Spleen (tissue), 11 donors: Measurements from ENCODE around the gene ACSS1. TPM values are rescaled to one million over a fixed set of nuclear protein-coding genes. Genes with fewer than 3 reads are reported as not detected.

Experiments used
- DNase-seq: peaks from one replicate; pipeline ENCODE4 v3.0.0-alpha.2; 2020
- H3K27ac ChIP-seq, 8 donors: fragments of 200-600 bp; sonication (generic) in 7 of 8; 1 replicate in 4 of 8; 2 replicates in 4 of 8; pipeline versions ENCODE4 v1.5.0 to v1.8.0; 2016 to 2021; ENCODE audit warnings: inconsistent platforms in 4 of 8, mild to moderate bottlenecking in 4 of 8, moderate library complexity in 1 of 8
- H3K27me3 ChIP-seq, 7 donors: fragments of 200-600 bp; sonication (generic) in 6 of 7; replicated peaks in 1 of 7; 1 replicate in 4 of 7; 2 replicates in 3 of 7; pipeline versions ENCODE4 v1.5.0 to v1.8.0; 2016 to 2021; ENCODE audit warnings: inconsistent platforms in 3 of 7, mild to moderate bottlenecking in 1 of 7
- H3K36me3 ChIP-seq, 6 donors: fragments of 200-600 bp; sonication (generic) in 5 of 6; 1 replicate in 4 of 6; 2 replicates in 2 of 6; pipeline versions ENCODE4 v1.5.0 to v1.8.0; 2016 to 2021; ENCODE audit warnings: inconsistent platforms in 2 of 6
- H3K4me1 ChIP-seq, 6 donors: fragments of 200-600 bp; sonication (generic) in 5 of 6; 1 replicate in 3 of 6; 2 replicates in 3 of 6; pipeline versions ENCODE4 v1.5.0 to v1.8.0; 2016 to 2021; ENCODE audit warnings: inconsistent platforms in 3 of 6
- H3K4me3 ChIP-seq, 8 donors: fragments of 200-600 bp; sonication (generic) in 7 of 8; 1 replicate in 4 of 8; 2 replicates in 4 of 8; pipeline versions ENCODE4 v1.5.0 to v1.8.0; 2016 to 2021; ENCODE audit warnings: inconsistent platforms in 4 of 8, mild to moderate bottlenecking in 4 of 8, moderate library complexity in 2 of 8
- H3K9me3 ChIP-seq, 8 donors: fragments of 200-600 bp; sonication (generic) in 7 of 8; 1 replicate in 4 of 8; 2 replicates in 4 of 8; pipeline versions ENCODE4 v1.5.0 to v1.8.0; 2016 to 2021; ENCODE audit warnings: inconsistent platforms in 4 of 8
- CTCF ChIP-seq, 11 experiments: fragments of 200-600 bp in 7 of 11; fragments of 450-650 bp in 4 of 11; sonication (generic) in 4 of 11; IDR thresholded peaks in 8 of 11; conservative IDR thresholded peaks in 3 of 11; 1 replicate in 7 of 11; 2 replicates in 4 of 11; pipeline versions ENCODE4 v1.4.0 to v1.8.0; 2016 to 2021; ENCODE audit warnings: antibody characterized with exemption in 11 of 11, inconsistent platforms in 4 of 11, mild to moderate bottlenecking in 1 of 11
- POLR2A ChIP-seq, 3 donors: fragments of 450-650 bp; IDR thresholded peaks; one replicate each; pipeline ENCODE4 v1.5.1; 2017; ENCODE audit warnings: antibody characterized with exemption in 3 of 3, mild to moderate bottlenecking in 1 of 3
- POLR2AphosphoS5 ChIP-seq, 3 donors: sonication (generic); formaldehyde crosslinking; IDR thresholded peaks; one replicate each; pipeline ENCODE4 v1.5.1; 2017; ENCODE audit warnings: antibody characterized with exemption in 3 of 3
- WGBS, 5 donors: extraction: QIAGEN DNeasy Blood & Tissue Kit in 3 of 5; methylation state at CpG; one replicate each; pipeline versions ENCODE4 v1.1.5 to v1.1.7; 2013 to 2018; 5-methylcytosine and 5-hydroxymethylcytosine counted together
- intact Hi-C: fragments of 100-400 bp; cut with DNase I; formaldehyde crosslinking; loops from one replicate; pipeline ENCODE4 v1.15.0; 2023; ENCODE audit warnings: low total_unique reads
- polyA plus RNA-seq, 3 donors: library from polyadenylated mRNA; stranded (reverse); fragments of 200-250 nt; gene quantifications; one replicate each; pipeline ENCODE4 v1.2.1, GENCODE V29; 2013
- total RNA-seq, 7 donors: library from RNA; depleted of rRNA in 3 of 7; stranded (reverse); fragments of >200 nt in 3 of 7; fragmentation: NEBNext Ultra II Directional in 4 of 7; extraction: Animal tissue kit (Norgen Biotek cat#: 25700) in 4 of 7; gene quantifications; one replicate each; pipeline versions ENCODE4 v1.1.0 to v1.2.1, GENCODE V29; 2016 to 2021
- donor health status: healthy with polysubstance abuse.
- donor health status: DM: no; HTN: no; CAD: no; lungs with moderate emphysema.
- donor health status: DM: no; HTN: no; CAD: no.
- donor health status: Bipolar disorder and iron deficiency.
- donor health status: healthy.
- donor health status: DM: no; HTN: no; CAD: no.
- donor health status: DM: yes; HTN: yes; CAD: no.

Gene ACSS1
- total and polyA plus RNA-seq, 10 donors, result 20.3 to 50.8 (median 36.4) TPM

GRCh38 chr20:25050501-25051350, 7.2 kb downstream of the ACSS1 start:
- Histone ChIP-seq H3K9me3 (no peaks in the 10 kb centered on the region), H3K4me1 (peaks cover 39 to 93% (median 68%) of the 10 kb centered on the region in 6 donors), H3K27ac (peak overlapping the region in 4 of 8 donors; percentile 38 to 98 (median 94)), H3K4me3 (no peak overlapping the region), H3K36me3 (peaks cover 0 to 45% (median 21%) of the 10 kb centered on the region in 6 donors), H3K27me3 (no peaks in the 10 kb centered on the region)
- DNase-seq, result peak; percentile 68
- WGBS, 5 donors, result 91 to 96% (median 94%) methylated on average over 9 to 17 of the region's 17 CpGs
- intact Hi-C loops, result no loop called here
- TF ChIP-seq POLR2AphosphoS5 (IDR thresholded peaks at IDR 0.05) (peak in 1 of 3 donors; percentile 28), CTCF (IDR thresholded peaks at IDR 0.05 in 8 of 11, conservative IDR thresholded peaks at IDR 0.05 in 3 of 11) (no peak), POLR2A (IDR thresholded peaks at IDR 0.05) (no peak)

GRCh38 chr20:25050082-25050481, 7.9 kb downstream of the ACSS1 start:
- peak overlapping the region in 4 of 8 donors; percentile 38 to 98 (median 94) for H3K27ac ChIP-seq
- no peak overlapping the region for H3K4me3 ChIP-seq
- H3K4me1 ChIP-seq, result peaks cover 34 to 93% (median 68%) of the 10 kb centered on the region in 6 donors
- DNase-seq, result no peak
- TF ChIP-seq POLR2A (IDR thresholded peaks at IDR 0.05) (no peak), CTCF (IDR thresholded peaks at IDR 0.05 in 8 of 11, conservative IDR thresholded peaks at IDR 0.05 in 3 of 11) (no peak), POLR2AphosphoS5 (IDR thresholded peaks at IDR 0.05) (no peak)
- 75 to 89% (median 84%) methylated on average over 7 of the region's 7 CpGs for WGBS, 5 donors
- H3K27me3 ChIP-seq, result no peaks in the 10 kb centered on the region
- no peaks in the 10 kb centered on the region for H3K9me3 ChIP-seq
- intact Hi-C loops, result no loop called here
- peaks cover 0 to 46% (median 21%) of the 10 kb centered on the region in 6 donors for H3K36me3 ChIP-seq

- intact Hi-C loops, result no loop called here
- Histone ChIP-seq H3K27ac (peak overlapping the region in 4 of 8 donors; percentile 38 to 98 (median 94)), H3K4me3 (no peak overlapping the region), H3K36me3 (peaks cover 0 to 52% (median 21%) of the 10 kb centered on the region in 6 donors), H3K27me3 (no peaks in the 10 kb centered on the region), H3K4me1 (peaks cover 28 to 93% (median 68%) of the 10 kb centered on the region in 6 donors), H3K9me3 (no peaks in the 10 kb centered on the region)
- 85 to 90% (median 88%) methylated on average over 16 of the region's 16 CpGs for WGBS, 5 donors
- DNase-seq, result peak; percentile 46
- no peak for TF ChIP-seq POLR2A (IDR thresholded peaks at IDR 0.05)
- TF ChIP-seq CTCF (IDR thresholded peaks at IDR 0.05 in 8 of 11, conservative IDR thresholded peaks at IDR 0.05 in 3 of 11), result no peak
- TF ChIP-seq POLR2AphosphoS5 (IDR thresholded peaks at IDR 0.05), result no peak
Observed at GRCh38 chr20:25049261-25050060, 8.5 kb downstream of the ACSS1 start.
